MCF 10A (cell line): ENCODE data around the gene GOSR1. TPM values are rescaled to one million over a fixed set of nuclear protein-coding genes. Genes with fewer than 3 reads are reported as not detected.

Experiments
- BruUV-seq: library from RNA; stranded (reverse); fragments of 400-500 nt; replicated peaks from 2 replicates; lab custom pipeline; 2021; lab: Mats Ljungman, UMichigan
- CTCF ChIA-PET: fragments of 300-600 bp; sonication (Branson Sonifier 250); formaldehyde crosslinking; extraction: SDS; loops from one replicate; lab custom pipeline; 2021; ENCODE audit warnings: antibody characterized with exemption, inconsistent platforms; lab: Yijun Ruan, JAX
- POLR2A ChIA-PET: fragments of 300-600, 350-650 bp; sonication (Branson Sonifier 250); formaldehyde crosslinking; extraction: SDS; loops from one replicate; lab custom pipeline; 2020; ENCODE audit warnings: antibody characterized with exemption, inconsistent platforms; lab: Yijun Ruan, JAX
- DNase-seq: peaks from one replicate; pipeline ENCODE4 v3.0.0-alpha.2; 2018; ENCODE audit not compliant: unreplicated experiment
- H3K27ac Mint-ChIP-seq: one replicate; pipeline ENCODE4 v1.8.0; 2022; ENCODE audit warnings: mild to moderate bottlenecking, low read depth, mixed read lengths; ENCODE audit not compliant: unreplicated experiment
- H3K27me3 Mint-ChIP-seq: one replicate; pipeline ENCODE4 v1.8.0; 2022; ENCODE audit warnings: mixed read lengths; ENCODE audit not compliant: insufficient read depth, unreplicated experiment
- H3K36me3 Mint-ChIP-seq: one replicate; pipeline ENCODE4 v1.8.0; 2022; ENCODE audit warnings: mild to moderate bottlenecking, moderate library complexity, mixed read lengths; ENCODE audit not compliant: insufficient read depth, unreplicated experiment
- H3K4me1 Mint-ChIP-seq: one replicate; pipeline ENCODE4 v1.8.0; 2022; ENCODE audit warnings: mixed read lengths; ENCODE audit not compliant: insufficient read depth, unreplicated experiment
- H3K4me3 Mint-ChIP-seq: one replicate; pipeline ENCODE4 v1.8.0; 2022; ENCODE audit warnings: mild to moderate bottlenecking, moderate library complexity, mixed read lengths; ENCODE audit not compliant: unreplicated experiment
- H3K9me3 Mint-ChIP-seq: one replicate; pipeline ENCODE4 v1.8.0; 2022; ENCODE audit warnings: mixed read lengths; ENCODE audit not compliant: unreplicated experiment
- CTCF ChIP-seq: fragments of 200-600 bp; IDR thresholded peaks from one replicate; pipeline ENCODE4 v1.8.0; 2022; ENCODE audit warnings: antibody characterized with exemption, mild to moderate bottlenecking; ENCODE audit not compliant: unreplicated experiment
- intact Hi-C: fragments of 100-400 bp; cut with micrococcal nuclease; formaldehyde crosslinking; loops from 2 replicates; pipeline ENCODE4 v1.14.1; 2022
- total RNA-seq: library from RNA; stranded (reverse); gene quantifications from 2 replicates; pipeline ENCODE4 v1.2.3, GENCODE V29; 2022

GOSR1 gene
- total RNA-seq, 1 experiment from 2014 or later: 57.6 TPM

GRCh38 chr17:30477774-30478115 is 537 bp downstream of the GOSR1 start:
- no peak for DNase-seq
- intact Hi-C loops: loop anchor here (1.0 to 5.0 kb wide), 4 partner anchors 95 to 240 kb away; no protein-coding TSS in a partner anchor
- Mint-ChIP-seq H3K36me3 (peaks cover 37% of the 10 kb centered on the region), H3K9me3 (no peaks in the 10 kb centered on the region), H3K27ac (peak overlapping the region; percentile 100), H3K4me3 (peak overlapping the region; percentile 96), H3K4me1 (peaks cover 12% of the 10 kb centered on the region), H3K27me3 (no peaks in the 10 kb centered on the region)
- POLR2A ChIA-PET: interaction anchor here (0.7 to 2.9 kb wide), 11 partner anchors 11 to 360 kb away, joined by 3 to 23 read pairs (median 6); partner anchors contain the start of gene BLMH
- CTCF ChIA-PET: interaction anchor here (0.5 to 4.3 kb wide), 11 partner anchors 9 to 696 kb away, joined by 3 to 14 read pairs (median 4); partner anchors contain the start of gene BLMH
- no TSS peak for BruUV-seq
- no peak for TF ChIP-seq CTCF

GRCh38 chr17:30482555-30482954 is 5.3 kb downstream of the GOSR1 start:
- intact Hi-C loops: no loop called here
- H3K4me1 Mint-ChIP-seq: peaks cover 5% of the 10 kb centered on the region
- BruUV-seq: no TSS peak
- no peaks in the 10 kb centered on the region for H3K9me3 Mint-ChIP-seq
- ChIA-PET POLR2A (interaction anchor here (0.5 to 0.7 kb wide), 3 partner anchors 125 to 406 kb away, joined by 3 read pairs; no protein-coding TSS in a partner anchor), CTCF (interaction anchor here (0.7 kb wide), 1 partner anchor 358 kb away, joined by 4 read pairs; no protein-coding TSS in a partner anchor)
- no peak overlapping the region for H3K4me3 Mint-ChIP-seq
- H3K36me3 Mint-ChIP-seq: peaks cover 82% of the 10 kb centered on the region
- TF ChIP-seq CTCF: no peak
- no peak for DNase-seq
- H3K27ac Mint-ChIP-seq: no peak overlapping the region
- no peaks in the 10 kb centered on the region for H3K27me3 Mint-ChIP-seq

- TF ChIP-seq CTCF: no peak
- Mint-ChIP-seq H3K9me3 (no peaks in the 10 kb centered on the region), H3K27ac (no peak overlapping the region), H3K36me3 (peaks cover 87% of the 10 kb centered on the region), H3K27me3 (no peaks in the 10 kb centered on the region), H3K4me1 (peaks cover 5% of the 10 kb centered on the region), H3K4me3 (no peak overlapping the region)
- ChIA-PET CTCF (no interaction called here), POLR2A (no interaction called here)
- no TSS peak for BruUV-seq
- DNase-seq: no peak
- intact Hi-C loops: no loop called here
Observed at GRCh38 chr17:30483159-30483558, 6.0 kb downstream of the GOSR1 start.

- Mint-ChIP-seq H3K36me3 (peaks cover 97% of the 10 kb centered on the region), H3K27me3 (no peaks in the 10 kb centered on the region), H3K27ac (no peak overlapping the region), H3K4me3 (no peak overlapping the region), H3K9me3 (no peaks in the 10 kb centered on the region), H3K4me1 (no peaks in the 10 kb centered on the region)
- intact Hi-C loops: no loop called here
- CTCF ChIA-PET: interaction anchor here (0.6 kb wide), 1 partner anchor 13 kb away, joined by 3 read pairs; no protein-coding TSS in a partner anchor
- POLR2A ChIA-PET: interaction anchor here (0.6 to 2.7 kb wide), 5 partner anchors 9 to 110 kb away, joined by 3 to 13 read pairs (median 4); partner anchors contain the start of gene GOSR1
- BruUV-seq: no TSS peak
- TF ChIP-seq CTCF: no peak
- no peak for DNase-seq
Observed at GRCh38 chr17:30493780-30494179, 16.6 kb downstream of the GOSR1 start.
